ENCODE data around the gene ADD1. TPM values are rescaled to one million over a fixed set of nuclear protein-coding genes. Genes with fewer than 3 reads are reported as not detected.

Gene ADD1
- total RNA-seq, 1 experiment from 2014 or later: 232 TPM

GRCh38 chr4:2822461-2823300, 21.0 kb upstream of the ADD1 start:
- ChIA-PET POLR2A (ENCODE audit: low non-redundant PET) (no interaction called here), CTCF (no interaction called here)
- H3K9me3 ChIP-seq (ENCODE audit: low read depth, low read length, poor library complexity, severe bottlenecking): no peaks in the 10 kb centered on the region
- H3K4me1 ChIP-seq (ENCODE audit: insufficient read depth, low read length, poor library complexity, severe bottlenecking): no peaks in the 10 kb centered on the region
- no peak for TF ChIP-seq EZH2 (IDR thresholded peaks at IDR 0.05; ENCODE audit: borderline replicate concordance, low read depth, low read length, poor library complexity, severe bottlenecking)
- TF ChIP-seq CTCF (conservative IDR thresholded peaks at IDR 0.05; ENCODE audit: low read depth, low read length): no peak
- no peak overlapping the region for H3K27ac ChIP-seq (ENCODE audit: low read depth, low read length, poor library complexity, severe bottlenecking)
- no peak overlapping the region for H3K4me3 ChIP-seq (ENCODE audit: low read depth, low read length, poor library complexity, severe bottlenecking)
- no TSS peak for BruUV-seq (replicated peaks)
- intact Hi-C loops (cut with micrococcal nuclease; ENCODE audit: unreplicated experiment): no loop called here
- no peaks in the 10 kb centered on the region for H3K27me3 ChIP-seq (replicated peaks; ENCODE audit: insufficient read depth, low read depth, low read length, poor library complexity)
- no peak for DNase-seq (ENCODE audit: low spot score)
- H3K36me3 ChIP-seq (ENCODE audit: insufficient read depth, low read length, poor library complexity, severe bottlenecking): peaks cover 16% of the 10 kb centered on the region

DNA sequence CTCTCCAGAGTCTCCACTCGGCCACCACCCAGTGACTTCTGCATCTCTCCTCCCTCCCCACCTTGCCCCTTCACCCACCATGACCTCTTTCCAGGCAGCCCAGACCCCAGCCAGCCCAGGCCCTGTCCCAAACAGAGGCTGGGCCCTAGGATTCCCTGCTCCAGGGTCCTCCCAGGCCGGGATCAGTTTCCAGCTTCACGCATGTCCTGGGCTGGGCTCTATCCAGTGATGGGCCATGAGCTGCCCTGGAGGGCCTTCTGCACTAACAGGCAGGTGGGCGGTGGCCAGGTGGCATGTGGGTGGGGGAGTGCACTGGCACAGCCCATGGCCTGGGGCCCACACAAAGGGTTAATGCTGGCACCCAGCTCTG, 20.4 kb upstream of the ADD1 start:
- H3K36me3 ChIP-seq (ENCODE audit: insufficient read depth, low read length, poor library complexity, severe bottlenecking): peaks cover 16% of the 10 kb centered on the region
- H3K9me3 ChIP-seq (ENCODE audit: low read depth, low read length, poor library complexity, severe bottlenecking): no peaks in the 10 kb centered on the region
- no peak overlapping the region for H3K4me3 ChIP-seq (ENCODE audit: low read depth, low read length, poor library complexity, severe bottlenecking)
- no peaks in the 10 kb centered on the region for H3K27me3 ChIP-seq (replicated peaks; ENCODE audit: insufficient read depth, low read depth, low read length, poor library complexity)
- CTCF ChIA-PET: no interaction called here
- DNase-seq (ENCODE audit: low spot score): no peak
- TF ChIP-seq CTCF (conservative IDR thresholded peaks at IDR 0.05; ENCODE audit: low read depth, low read length) (no peak), EZH2 (IDR thresholded peaks at IDR 0.05; ENCODE audit: borderline replicate concordance, low read depth, low read length, poor library complexity, severe bottlenecking) (no peak)
- POLR2A ChIA-PET (ENCODE audit: low non-redundant PET): no interaction called here
- no peak overlapping the region for H3K27ac ChIP-seq (ENCODE audit: low read depth, low read length, poor library complexity, severe bottlenecking)
- no peaks in the 10 kb centered on the region for H3K4me1 ChIP-seq (ENCODE audit: insufficient read depth, low read length, poor library complexity, severe bottlenecking)
- BruUV-seq (replicated peaks): no TSS peak
- intact Hi-C loops (cut with micrococcal nuclease; ENCODE audit: unreplicated experiment): no loop called here

DNA sequence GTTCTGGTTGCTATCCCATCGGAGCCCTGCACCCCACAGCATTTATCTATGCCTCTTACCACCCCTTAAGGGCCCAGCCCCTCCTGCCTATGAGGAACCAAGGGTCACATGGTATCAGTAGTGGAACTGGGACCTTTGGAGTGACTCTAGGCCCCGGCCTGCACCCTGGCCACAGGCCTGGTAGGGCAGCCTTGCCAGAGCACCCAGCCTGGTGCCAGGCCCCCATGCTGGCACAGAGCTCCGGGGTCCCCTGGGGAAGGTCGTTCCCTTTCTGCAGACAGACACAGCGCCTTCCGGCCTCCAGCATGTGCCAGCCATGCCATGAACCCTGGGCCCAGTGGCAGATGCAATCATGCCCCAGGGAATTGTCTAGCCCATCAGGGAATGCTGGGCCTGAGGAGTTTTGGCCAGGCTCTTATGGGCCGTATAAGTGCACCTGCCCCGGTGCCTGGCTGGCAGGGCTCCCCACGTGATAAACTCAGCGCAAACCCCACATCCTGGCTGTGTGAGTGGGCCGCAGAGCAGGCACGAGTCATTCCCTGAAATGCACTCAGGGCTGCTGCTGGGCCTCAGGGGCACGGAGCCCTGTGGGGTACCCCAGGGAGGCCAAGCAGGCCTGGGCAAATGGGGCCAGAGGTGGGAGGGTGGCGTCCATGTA, 19.8 kb upstream of the ADD1 start:
- TF ChIP-seq CTCF (conservative IDR thresholded peaks at IDR 0.05; ENCODE audit: low read depth, low read length) (no peak), EZH2 (IDR thresholded peaks at IDR 0.05; ENCODE audit: borderline replicate concordance, low read depth, low read length, poor library complexity, severe bottlenecking) (no peak)
- intact Hi-C loops (cut with micrococcal nuclease; ENCODE audit: unreplicated experiment): no loop called here
- Histone ChIP-seq H3K9me3 (ENCODE audit: low read depth, low read length, poor library complexity, severe bottlenecking) (no peaks in the 10 kb centered on the region), H3K4me1 (ENCODE audit: insufficient read depth, low read length, poor library complexity, severe bottlenecking) (no peaks in the 10 kb centered on the region), H3K27me3 (replicated peaks; ENCODE audit: insufficient read depth, low read depth, low read length, poor library complexity) (no peaks in the 10 kb centered on the region), H3K4me3 (ENCODE audit: low read depth, low read length, poor library complexity, severe bottlenecking) (no peak overlapping the region), H3K27ac (ENCODE audit: low read depth, low read length, poor library complexity, severe bottlenecking) (no peak overlapping the region), H3K36me3 (ENCODE audit: insufficient read depth, low read length, poor library complexity, severe bottlenecking) (peaks cover 16% of the 10 kb centered on the region)
- ChIA-PET CTCF (no interaction called here), POLR2A (ENCODE audit: low non-redundant PET) (no interaction called here)
- BruUV-seq (replicated peaks): no TSS peak
- no peak for DNase-seq (ENCODE audit: low spot score)
